WERI-Rb-1 (cell line): Measurements from ENCODE around the gene TOX2.

Source experiments
- DNase-seq: peaks from one replicate; pipeline ENCODE4 v3.0.0-alpha.2; 2020
- H3K27ac ChIP-seq: fragments of 250-450 bp; sonication (Bioruptor Pico); 2 replicates; pipeline ENCODE4 v1.5.1; 2020; ENCODE audit warnings: mild to moderate bottlenecking, moderate library complexity
- H3K27me3 ChIP-seq: fragments of 250-450 bp; sonication (Bioruptor Pico); 2 replicates; pipeline ENCODE4 v1.5.1; 2021; ENCODE audit warnings: mild to moderate bottlenecking, low read depth, moderate library complexity; ENCODE audit not compliant: insufficient read depth, severe bottlenecking
- H3K36me3 ChIP-seq: fragments of 250-450 bp; sonication (Bioruptor Pico); 2 replicates; pipeline ENCODE4 v1.5.1; 2020; ENCODE audit warnings: mild to moderate bottlenecking, moderate library complexity
- H3K4me3 ChIP-seq: 2 replicates; pipeline ENCODE4 v1.5.1; 2011; ENCODE audit warnings: low read depth, mild to moderate bottlenecking, control low read depth, low read length
- H3K9me3 ChIP-seq: fragments of 250-450 bp; sonication (Bioruptor Pico); 2 replicates; pipeline ENCODE4 v1.5.1; 2021; ENCODE audit warnings: mild to moderate bottlenecking, moderate library complexity; ENCODE audit not compliant: severe bottlenecking
- TF ChIP-seq, protein P1 (sequence below): IDR thresholded peaks from 2 replicates; pipeline ENCODE4 v1.5.1; 2011; ENCODE audit warnings: low read depth, mild to moderate bottlenecking, control low read depth, inconsistent platforms, low read length

TOX2 gene

DNA sequence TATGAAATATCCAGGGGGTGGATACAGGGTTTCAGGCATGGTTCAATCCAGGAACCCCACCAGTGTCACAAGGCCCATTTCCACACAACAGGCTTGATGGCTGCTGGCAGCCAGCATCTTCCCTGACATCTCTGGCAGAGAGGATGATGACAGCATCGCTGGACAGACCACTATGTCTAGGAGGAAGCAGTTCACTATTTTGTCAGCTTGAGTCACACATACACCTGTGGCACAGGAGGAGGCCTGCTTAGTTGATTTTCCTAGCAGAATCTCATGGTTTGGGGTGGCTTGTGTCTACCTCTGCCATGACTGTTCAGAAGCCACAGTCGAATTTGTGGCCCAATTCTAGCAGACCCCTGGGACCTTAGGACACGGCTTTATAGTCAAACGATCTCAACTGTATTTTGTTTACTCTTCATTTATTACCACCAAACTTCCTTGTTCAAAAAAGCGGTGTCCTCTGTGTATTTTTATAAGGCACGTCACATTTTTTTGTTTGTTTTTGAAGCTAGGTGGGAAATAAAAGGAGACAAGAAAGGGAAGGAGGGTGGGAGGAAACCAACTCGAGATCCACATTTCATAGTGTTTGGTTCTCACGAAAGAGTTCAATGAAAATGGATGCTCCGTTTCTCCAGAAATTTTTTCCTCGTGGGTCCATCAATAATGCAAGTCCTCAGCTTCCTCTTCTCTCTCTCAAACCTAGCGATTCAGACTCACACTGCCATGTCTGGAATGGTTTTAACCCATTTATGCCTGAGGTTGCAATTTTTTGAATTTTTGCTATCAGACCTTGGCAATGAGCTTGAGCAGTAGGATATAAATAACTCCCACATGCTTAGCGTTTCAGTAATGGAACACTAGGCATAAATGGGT is 94.4 kb downstream of the TOX2 start:
- H3K36me3 ChIP-seq, result no peaks in the 10 kb centered on the region
- DNase-seq, result no peak
- no peak overlapping the region for H3K27ac ChIP-seq
- no peak overlapping the region for H3K4me3 ChIP-seq
- peaks cover 92% of the 10 kb centered on the region for H3K27me3 ChIP-seq
- no peaks in the 10 kb centered on the region for H3K9me3 ChIP-seq
- TF ChIP-seq, protein P1, sequence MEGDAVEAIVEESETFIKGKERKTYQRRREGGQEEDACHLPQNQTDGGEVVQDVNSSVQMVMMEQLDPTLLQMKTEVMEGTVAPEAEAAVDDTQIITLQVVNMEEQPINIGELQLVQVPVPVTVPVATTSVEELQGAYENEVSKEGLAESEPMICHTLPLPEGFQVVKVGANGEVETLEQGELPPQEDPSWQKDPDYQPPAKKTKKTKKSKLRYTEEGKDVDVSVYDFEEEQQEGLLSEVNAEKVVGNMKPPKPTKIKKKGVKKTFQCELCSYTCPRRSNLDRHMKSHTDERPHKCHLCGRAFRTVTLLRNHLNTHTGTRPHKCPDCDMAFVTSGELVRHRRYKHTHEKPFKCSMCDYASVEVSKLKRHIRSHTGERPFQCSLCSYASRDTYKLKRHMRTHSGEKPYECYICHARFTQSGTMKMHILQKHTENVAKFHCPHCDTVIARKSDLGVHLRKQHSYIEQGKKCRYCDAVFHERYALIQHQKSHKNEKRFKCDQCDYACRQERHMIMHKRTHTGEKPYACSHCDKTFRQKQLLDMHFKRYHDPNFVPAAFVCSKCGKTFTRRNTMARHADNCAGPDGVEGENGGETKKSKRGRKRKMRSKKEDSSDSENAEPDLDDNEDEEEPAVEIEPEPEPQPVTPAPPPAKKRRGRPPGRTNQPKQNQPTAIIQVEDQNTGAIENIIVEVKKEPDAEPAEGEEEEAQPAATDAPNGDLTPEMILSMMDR, result no peak

DNA sequence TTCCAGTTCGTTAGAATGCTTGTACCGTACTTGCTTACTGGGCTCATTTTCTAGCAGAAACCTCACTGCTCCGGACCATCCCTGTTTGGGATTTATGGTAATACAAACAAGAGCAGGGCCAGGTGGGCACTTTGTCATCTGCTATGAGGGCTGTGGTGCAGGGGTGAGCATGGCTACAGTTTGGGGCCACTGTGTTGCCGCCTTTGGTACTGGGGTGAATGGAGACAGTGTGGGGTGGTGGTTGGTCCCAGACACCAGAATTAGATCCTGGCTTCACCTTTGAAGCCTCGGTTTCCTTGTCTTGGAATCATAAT is 95.0 kb downstream of the TOX2 start:
- DNase-seq, result no peak
- Histone ChIP-seq H3K9me3 (no peaks in the 10 kb centered on the region), H3K36me3 (no peaks in the 10 kb centered on the region), H3K4me3 (no peak overlapping the region), H3K27ac (no peak overlapping the region), H3K27me3 (peaks cover 94% of the 10 kb centered on the region)
- TF ChIP-seq, protein P1, result no peak

DNA sequence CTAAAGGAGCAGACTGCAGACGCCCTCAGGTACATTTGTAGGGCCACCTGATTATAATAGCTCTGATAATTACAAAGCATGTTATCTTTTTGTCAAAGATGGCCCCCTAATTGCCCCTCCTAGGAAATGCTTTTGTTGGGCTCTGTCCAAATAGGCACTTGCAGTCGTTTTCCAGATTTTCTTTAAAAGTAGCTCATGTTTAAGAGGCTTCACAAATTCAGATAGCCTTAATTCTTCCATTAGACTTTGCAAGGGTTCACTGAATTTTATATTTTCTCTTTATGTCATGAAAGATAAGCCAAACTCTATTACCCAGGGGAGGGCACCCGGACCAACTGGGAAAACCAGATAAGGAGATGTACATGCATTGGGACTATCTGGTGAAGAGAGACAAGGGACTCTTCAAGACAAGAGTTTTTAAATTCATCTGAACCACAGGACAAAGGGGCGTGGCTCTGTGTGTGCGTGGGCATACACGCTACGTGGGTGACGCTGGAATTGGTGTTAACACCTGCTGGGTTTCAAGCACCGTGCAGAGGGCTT is 95.6 kb downstream of the TOX2 start:
- H3K27ac ChIP-seq, result no peak overlapping the region
- peaks cover 93% of the 10 kb centered on the region for H3K27me3 ChIP-seq
- TF ChIP-seq, protein P1, result no peak
- H3K4me3 ChIP-seq, result no peak overlapping the region
- DNase-seq, result no peak
- H3K36me3 ChIP-seq, result no peaks in the 10 kb centered on the region
- H3K9me3 ChIP-seq, result no peaks in the 10 kb centered on the region

DNA sequence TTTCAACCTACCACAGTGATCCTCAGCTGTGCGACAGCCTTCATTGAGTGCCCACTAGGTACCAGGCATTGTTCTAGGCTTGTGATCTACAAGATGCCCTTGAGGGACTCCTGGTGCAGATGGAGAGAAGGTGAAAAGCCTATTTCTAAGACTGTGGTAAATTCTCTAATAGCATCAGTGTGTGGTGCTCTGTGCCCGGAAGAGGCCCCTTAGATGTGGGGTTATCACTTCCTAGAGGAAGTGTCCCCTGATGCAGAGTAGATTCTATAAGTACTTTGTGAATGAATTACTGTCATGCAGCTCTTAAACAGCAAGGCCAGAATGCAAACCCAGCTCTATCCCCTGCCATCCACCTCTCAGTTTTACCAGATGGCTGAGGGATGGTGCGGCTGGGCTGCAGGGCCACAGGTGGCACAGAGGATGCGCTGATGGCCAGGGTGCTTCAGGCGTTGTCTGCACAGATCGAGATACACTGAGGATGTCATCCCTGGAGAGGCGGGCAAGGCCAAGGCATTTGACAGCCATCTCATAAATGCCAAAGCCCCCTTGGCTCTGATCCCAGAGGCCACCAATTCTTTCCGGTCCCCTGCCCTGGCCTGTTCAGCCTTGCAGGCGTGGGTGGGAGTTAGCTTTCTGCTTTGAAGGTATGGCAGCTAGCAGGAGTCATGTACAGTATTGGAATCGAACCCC is 96.7 kb downstream of the TOX2 start:
- Histone ChIP-seq H3K36me3 (no peaks in the 10 kb centered on the region), H3K4me3 (no peak overlapping the region), H3K9me3 (no peaks in the 10 kb centered on the region), H3K27me3 (peaks cover 95% of the 10 kb centered on the region), H3K27ac (no peak overlapping the region)
- no peak for DNase-seq
- TF ChIP-seq, protein P1, result no peak

DNA sequence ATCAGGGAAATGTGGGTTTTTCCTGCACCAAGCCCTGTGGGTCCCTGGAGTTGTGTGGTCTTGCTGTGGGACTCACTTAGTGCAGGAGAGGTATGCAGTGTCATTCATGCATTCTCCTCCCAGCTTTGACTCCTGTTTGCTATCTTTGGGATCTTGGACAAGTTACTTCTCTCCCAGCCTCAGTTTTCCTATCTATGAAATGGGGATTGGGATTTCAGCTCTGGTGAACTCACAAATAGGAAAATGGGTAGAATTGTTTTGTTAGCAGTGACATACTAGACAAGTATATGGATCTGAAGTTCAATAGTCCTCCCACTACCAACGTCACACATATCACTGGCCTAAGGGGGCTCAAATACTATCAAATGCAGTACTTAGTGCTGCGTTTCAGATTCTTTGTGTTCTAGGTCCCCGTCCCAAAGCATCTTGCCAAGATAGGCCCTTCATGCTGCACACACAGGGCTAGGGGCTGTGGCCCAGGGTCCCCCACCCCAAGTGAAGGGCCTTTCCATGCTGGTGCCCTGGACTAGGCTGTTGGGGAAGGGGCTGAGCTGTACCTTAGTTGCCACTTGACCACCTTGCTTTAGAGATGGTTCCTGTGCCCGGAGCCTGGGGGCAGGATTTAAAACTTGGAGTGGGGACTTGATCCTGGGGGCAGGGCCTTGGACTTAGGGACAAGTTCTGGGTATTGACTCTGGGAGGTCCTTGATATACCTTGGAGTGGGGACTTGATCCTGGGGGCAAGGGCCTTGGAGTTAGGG is 98.0 kb downstream of the TOX2 start:
- Histone ChIP-seq H3K27me3 (peaks cover 95% of the 10 kb centered on the region), H3K36me3 (no peaks in the 10 kb centered on the region)
- TF ChIP-seq, protein P1, result no peak

More for the DNA sequence above, 98.0 kb downstream of the TOX2 start:
- no peak for DNase-seq
- Histone ChIP-seq H3K9me3 (no peaks in the 10 kb centered on the region), H3K4me3 (no peak overlapping the region), H3K27ac (no peak overlapping the region)
